H1 (cell line): ENCODE results near the gene ANAPC5. TPM values are rescaled to one million over a fixed set of nuclear protein-coding genes. Genes with fewer than 3 reads are reported as not detected.

Experiments
- CTCF ChIA-PET: fragments of 300-600 bp; sonication (Branson Sonifier 250); formaldehyde crosslinking; loops from one replicate; lab custom pipeline; 2021; ENCODE audit not compliant: partially characterized antibody; lab: Charles Lee
- POLR2A ChIA-PET: fragments of 300-600 bp; sonication (Branson Sonifier 250); formaldehyde crosslinking; loops from one replicate; lab custom pipeline; 2021; ENCODE audit warnings: inconsistent platforms; ENCODE audit not compliant: partially characterized antibody; lab: Charles Lee
- DNase-seq, 2 experiments: peaks; one replicate each; pipeline versions ENCODE4 v3.0.0 to v3.0.0-alpha.2; 2010 to 2022; ENCODE audit warnings: low spot score in 2 of 2, low read depth in 1 of 2, mixed read lengths in 1 of 2
- FAIRE-seq: peaks from 2 replicates; lab custom pipeline; 2011; peaks lifted over from hg19 to GRCh38; lab: Jason Lieb, UNC
- H2AFZ ChIP-seq: 2 replicates; pipeline ENCODE4 v1.8.1; 2012; ENCODE audit warnings: low read length, inconsistent platforms
- H2AK5ac ChIP-seq: 2 replicates; pipeline ENCODE4 v1.6.1; 2013; ENCODE audit warnings: low read depth, low read length
- H2BK120ac ChIP-seq: replicated peaks from 2 replicates; pipeline ENCODE3; 2013; ENCODE audit warnings: low read depth, low read length, inconsistent platforms
- H2BK12ac ChIP-seq: 2 replicates; pipeline ENCODE4 v1.6.1; 2013; ENCODE audit warnings: low read depth, low read length
- H2BK15ac ChIP-seq: 2 replicates; pipeline ENCODE4 v1.6.1; 2013; ENCODE audit warnings: low read length
- H2BK20ac ChIP-seq: 2 replicates; pipeline ENCODE4 v1.6.1; 2013; ENCODE audit warnings: low read length
- H2BK5ac ChIP-seq: 2 replicates; pipeline ENCODE4 v1.6.1; 2013; ENCODE audit warnings: low read depth, low read length
- H3K14ac ChIP-seq: 2 replicates; pipeline ENCODE4 v1.6.1; 2013; ENCODE audit warnings: inconsistent platforms; ENCODE audit not compliant: insufficient read length
- H3K18ac ChIP-seq: 2 replicates; pipeline ENCODE4 v1.6.1; 2013; ENCODE audit warnings: low read length; ENCODE audit errors: extremely low read depth
- H3K23ac ChIP-seq: 2 replicates; pipeline ENCODE4 v1.6.1; 2013; ENCODE audit warnings: inconsistent platforms; ENCODE audit not compliant: insufficient read length
- H3K23me2 ChIP-seq: 2 replicates; pipeline ENCODE4 v1.6.1; 2013; ENCODE audit warnings: low read depth, low read length
- H3K27ac ChIP-seq: 2 replicates; pipeline ENCODE4 v1.6.1; 2011; ENCODE audit warnings: low read depth, low read length, inconsistent platforms
- H3K27me3 ChIP-seq, 4 experiments: replicated peaks in 1 of 4; 1 replicate in 1 of 4; 2 replicates in 3 of 4; pipeline versions ENCODE4 v1.6.1 to v1.8.1; 2011 to 2013; ENCODE audit warnings: low read length in 3 of 4, mild to moderate bottlenecking in 3 of 4, inconsistent platforms in 2 of 4, mixed read lengths in 2 of 4, moderate library complexity in 1 of 4; ENCODE audit not compliant: control insufficient read depth in 3 of 4, insufficient read depth in 3 of 4; ENCODE audit errors: extremely low read depth in 1 of 4
- H3K36me3 ChIP-seq, 4 experiments: 2 replicates each; pipeline versions ENCODE4 v1.6.1 to v1.8.1; 2011 to 2013; ENCODE audit warnings: mild to moderate bottlenecking in 4 of 4, low read length in 3 of 4, moderate library complexity in 2 of 4, control low read depth in 1 of 4, inconsistent platforms in 1 of 4; ENCODE audit not compliant: insufficient read depth in 4 of 4, control insufficient read depth in 2 of 4
- H3K4ac ChIP-seq: replicated peaks from 2 replicates; pipeline ENCODE3; 2013; ENCODE audit warnings: low read length, low read depth, mixed read lengths, inconsistent platforms; ENCODE audit not compliant: insufficient read length
- H3K4me1 ChIP-seq, 4 experiments: replicated peaks in 1 of 4; 1 replicate in 1 of 4; 2 replicates in 3 of 4; pipeline versions ENCODE4 v1.6.1 to v1.8.1; 2011 to 2013; ENCODE audit warnings: low read length in 3 of 4, inconsistent platforms in 2 of 4, mixed read lengths in 1 of 4; ENCODE audit not compliant: insufficient read depth in 4 of 4, control insufficient read depth in 3 of 4
- H3K4me2 ChIP-seq, 2 experiments: 2 replicates each; pipeline versions ENCODE4 v1.6.1 to v1.8.1; 2011 to 2013; ENCODE audit warnings: low read depth in 2 of 2, low read length in 2 of 2, control low read depth in 1 of 2, inconsistent platforms in 1 of 2, mild to moderate bottlenecking in 1 of 2; ENCODE audit not compliant: insufficient read depth in 1 of 2
- H3K4me3 ChIP-seq, 4 experiments: fragments of 200-600, 300-600 bp in 1 of 4; sonication (generic), shearing (Covaris generic), sonication (Bioruptor Twin) in 1 of 4; 2 replicates each; pipeline versions ENCODE4 v1.5.1 to v1.8.1; 2011 to 2016; ENCODE audit warnings: low read length in 4 of 4, low read depth in 3 of 4, control low read depth in 2 of 4, inconsistent platforms in 2 of 4, mild to moderate bottlenecking in 2 of 4, mixed read lengths in 1 of 4, moderate library complexity in 1 of 4; ENCODE audit not compliant: insufficient read depth in 2 of 4; ENCODE audit errors: extremely low read depth in 1 of 4
- H3K56ac ChIP-seq: replicated peaks from 2 replicates; pipeline ENCODE3; 2013; ENCODE audit warnings: low read depth, mild to moderate bottlenecking, mixed read lengths, low read length, inconsistent platforms; ENCODE audit not compliant: insufficient read length
- H3K79me1 ChIP-seq: 2 replicates; pipeline ENCODE4 v1.6.1; 2013; ENCODE audit warnings: low read depth, low read length, control low read depth
- H3K79me2 ChIP-seq, 2 experiments: 2 replicates each; pipeline versions ENCODE4 v1.6.1 to v1.8.1; 2012 to 2013; ENCODE audit warnings: low read length in 2 of 2, mild to moderate bottlenecking in 2 of 2, inconsistent platforms in 1 of 2; ENCODE audit not compliant: insufficient read depth in 2 of 2, control insufficient read depth in 1 of 2
- H3K9ac ChIP-seq, 4 experiments: replicated peaks in 1 of 4; 1 replicate in 1 of 4; 2 replicates in 3 of 4; pipeline versions ENCODE4 v1.6.1 to v1.8.1; 2011 to 2013; ENCODE audit warnings: low read depth in 3 of 4, low read length in 3 of 4, control low read depth in 2 of 4, mild to moderate bottlenecking in 2 of 4, moderate library complexity in 2 of 4, inconsistent platforms in 1 of 4; ENCODE audit errors: extremely low read depth in 1 of 4
- H3K9me3 ChIP-seq, 2 experiments: 2 replicates each; pipeline versions ENCODE4 v1.6.1 to v1.8.1; 2012 to 2013; ENCODE audit warnings: mild to moderate bottlenecking in 2 of 2, moderate library complexity in 2 of 2, control low read depth in 1 of 2, inconsistent platforms in 1 of 2, low read depth in 1 of 2, low read length in 1 of 2, mixed read lengths in 1 of 2; ENCODE audit not compliant: insufficient read depth in 2 of 2
- H4K20me1 ChIP-seq, 2 experiments: replicated peaks in 1 of 2; 2 replicates each; pipeline versions ENCODE3 to v1.8.1; 2011 to 2013; ENCODE audit warnings: inconsistent platforms in 2 of 2, low read length in 2 of 2, mild to moderate bottlenecking in 1 of 2; ENCODE audit not compliant: insufficient read depth in 2 of 2, control insufficient read depth in 1 of 2
- H4K5ac ChIP-seq: 2 replicates; pipeline ENCODE4 v1.6.1; 2013; ENCODE audit warnings: low read length, low read depth, mixed read lengths, inconsistent platforms; ENCODE audit not compliant: insufficient read length
- H4K8ac ChIP-seq: 2 replicates; pipeline ENCODE4 v1.8.0; 2013; ENCODE audit warnings: mild to moderate bottlenecking, moderate library complexity, low read length, inconsistent platforms; ENCODE audit not compliant: insufficient read depth; ENCODE audit errors: extremely low read depth
- H4K91ac ChIP-seq: replicated peaks from 2 replicates; pipeline ENCODE3; 2013; ENCODE audit warnings: low read length, mixed read lengths, inconsistent platforms; ENCODE audit not compliant: insufficient read length
- SIX5 ChIP-seq: IDR thresholded peaks from 2 replicates; pipeline ENCODE4 v1.6.1; 2011; ENCODE audit warnings: mild to moderate bottlenecking, low read depth, low read length
- WGBS, 2 experiments: shearing (Covaris generic) in 1 of 2; methylation state at CpG; one replicate each; pipeline versions ENCODE4 v1.1.6 to v1.1.7; 2013 to 2015; ENCODE audit warnings: low lambda C conversion rate in 2 of 2, mixed read lengths in 2 of 2, inconsistent platforms in 1 of 2, low coverage in 1 of 2, missing lambda C conversion rate in 1 of 2; ENCODE audit not compliant: insufficient replicate concordance in 2 of 2, insufficient coverage in 1 of 2, insufficient read length in 1 of 2; ENCODE audit errors: extremely low coverage in 1 of 2, missing lambda C conversion rate in 1 of 2; 5-methylcytosine and 5-hydroxymethylcytosine counted together
- polyA plus RNA-seq, 7 experiments: library from polyadenylated mRNA; depleted of rRNA in 3 of 7; stranded (reverse) in 5 of 7; unstranded in 2 of 7; fragments of >200 nt in 5 of 7; fragments of 200-250 nt in 2 of 7; gene quantifications; 1 replicate in 5 of 7; 2 replicates in 1 of 7; 4 replicates in 1 of 7; pipeline versions ENCODE4 v1.2.1 to v1.2.3, GENCODE V29; 2011 to 2013; ENCODE audit warnings: missing spikeins in 2 of 7, mixed read lengths in 2 of 7
- total RNA-seq: library from RNA; stranded (reverse); fragmentation: NEBNext Ultra II Directional; extraction: Animal tissue kit (Norgen Biotek cat#: 25700); gene quantifications from 2 replicates; pipeline ENCODE4 v1.2.1, GENCODE V29; 2021

The ANAPC5 gene
- total and polyA plus RNA-seq, 2 of the 8 experiments (the other 6 are each of a cell fraction or from before 2014, with no cell fraction given), result 103 to 127 TPM

DNA sequence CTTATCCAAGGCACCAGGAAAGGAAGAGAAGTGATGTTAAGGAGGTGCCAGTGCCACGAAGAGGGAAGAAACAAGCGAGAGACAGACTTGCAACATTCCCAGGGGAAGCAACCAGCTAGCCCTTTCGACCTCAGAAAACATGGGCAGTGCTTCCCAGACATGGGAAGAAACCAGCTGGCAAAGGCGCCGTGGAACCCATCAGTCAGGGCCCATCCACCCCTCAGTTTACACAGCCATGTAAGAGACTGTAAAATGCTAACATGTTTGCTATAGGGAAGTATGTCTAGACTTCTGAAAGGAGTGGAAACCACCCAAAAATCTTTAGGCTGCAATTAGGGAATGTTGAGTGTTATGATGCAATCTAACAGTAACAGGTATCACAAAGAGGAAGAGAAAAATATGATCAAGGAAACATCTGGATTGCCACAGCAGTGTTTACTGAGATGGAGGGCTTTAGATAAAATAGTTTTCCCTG, 26.3 kb downstream of the ANAPC5 start:
- Histone ChIP-seq H2BK15ac (no peak overlapping the region), H3K4me3 (no peak overlapping the region), H3K14ac (no peak overlapping the region), H3K36me3 (peaks cover 17 to 53% (median 47%) of the 10 kb centered on the region in 4 experiments; a peak in 7 of 8 replicates), H2AK5ac (no peak overlapping the region), H3K27me3 (no peaks in the 10 kb centered on the region), H4K91ac (no peak overlapping the region), H3K4ac (no peak overlapping the region), H3K79me2 (no peaks in the 10 kb centered on the region), H2BK12ac (no peak overlapping the region), H4K8ac (no peak overlapping the region), H3K9ac (no peak overlapping the region), H3K27ac (no peak overlapping the region), H2AFZ (no peak overlapping the region), H3K23me2 (no peaks in the 10 kb centered on the region), H4K5ac (no peak overlapping the region), H3K79me1 (no peaks in the 10 kb centered on the region), H3K4me1 (no peaks in the 10 kb centered on the region), H2BK120ac (no peak overlapping the region), H4K20me1 (no peaks in the 10 kb centered on the region), H3K23ac (no peak overlapping the region), H3K18ac (no peak overlapping the region), H3K9me3 (no peaks in the 10 kb centered on the region), H2BK20ac (no peak overlapping the region), H2BK5ac (no peak overlapping the region), H3K4me2 (no peak overlapping the region), H3K56ac (no peak overlapping the region)
- no peak for DNase-seq
- no peak for TF ChIP-seq SIX5
- POLR2A ChIA-PET, result no interaction called here
- CTCF ChIA-PET, result interaction anchor here (0.6 to 1.2 kb wide), 2 partner anchors 10 to 818 kb away, joined by 3 to 5 read pairs; no protein-coding TSS in a partner anchor
- FAIRE-seq, result no peak
- 83% methylated on average over 5 of the region's 5 CpGs; no CpG with 5 or more reads in 1 of the 2 experiments for WGBS, 2 experiments
